ENCODE data around the gene BCKDK. TPM values are rescaled to one million over a fixed set of nuclear protein-coding genes. Genes with fewer than 3 reads are reported as not detected.

Gene BCKDK
- total and polyA plus RNA-seq, 2 of the 8 experiments (the other 6 are each of a cell fraction or from before 2014, with no cell fraction given): 49.6 to 77.1 TPM

DNA sequence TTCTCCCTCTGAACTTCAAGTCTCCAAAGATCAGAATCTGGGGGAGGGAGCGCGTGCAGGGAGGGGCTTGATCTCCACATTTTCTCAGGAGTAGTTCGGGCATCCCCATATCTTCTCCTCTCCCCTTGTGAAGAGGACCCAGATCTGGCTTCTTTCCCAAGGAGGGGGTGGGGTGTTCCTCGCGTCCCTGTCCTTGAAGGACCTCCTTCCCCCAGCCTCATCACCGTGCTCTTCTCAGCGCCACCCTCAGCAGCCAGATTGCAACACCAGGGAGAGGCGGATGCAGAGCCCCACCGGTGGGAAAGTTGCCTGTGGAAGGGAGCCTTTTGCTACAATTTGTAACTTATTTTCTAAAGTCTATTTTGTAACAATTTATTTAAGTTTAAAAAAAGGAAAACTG is 25.1 kb upstream of the BCKDK start:
- WGBS, 2 experiments (ENCODE audit: extremely low coverage in 1 of 2, insufficient coverage in 1 of 2, insufficient read length in 1 of 2, insufficient replicate concordance in 2 of 2, low coverage in 1 of 2, low lambda C conversion rate in 2 of 2, missing lambda C conversion rate in 1 of 2): 93% methylated on average over 9 of the region's 9 CpGs; no CpG with 5 or more reads in 1 of the 2 experiments
- Histone ChIP-seq H3K4me1 (replicated peaks in 1 of 4; ENCODE audit: control insufficient read depth in 3 of 4, insufficient read depth in 4 of 4, low read length in 3 of 4) (no peaks in the 10 kb centered on the region), H4K91ac (replicated peaks; ENCODE audit: insufficient read length, low read length) (no peak overlapping the region), H3K9ac (replicated peaks in 1 of 4; ENCODE audit: extremely low read depth in 1 of 4, low read depth in 3 of 4, low read length in 3 of 4) (no peak overlapping the region), H3K4ac (replicated peaks; ENCODE audit: insufficient read length, low read depth, low read length) (no peak overlapping the region), H4K20me1 (replicated peaks in 1 of 2; ENCODE audit: control insufficient read depth in 1 of 2, insufficient read depth in 2 of 2, low read length in 2 of 2) (peaks cover 7 to 26% of the 10 kb centered on the region in 2 experiments), H4K8ac (ENCODE audit: extremely low read depth, insufficient read depth, low read length) (no peak overlapping the region; the same call in 1 of the 2 replicates), H3K56ac (replicated peaks; ENCODE audit: insufficient read length, low read depth, low read length) (no peak overlapping the region), H3K4me3 (ENCODE audit: extremely low read depth in 1 of 4, insufficient read depth in 2 of 4, low read depth in 3 of 4, low read length in 4 of 4) (no peak overlapping the region), H3K18ac (ENCODE audit: extremely low read depth, low read length) (no peak overlapping the region), H3K23me2 (ENCODE audit: low read depth, low read length) (no peaks in the 10 kb centered on the region), H2AFZ (ENCODE audit: low read length) (no peak overlapping the region), H2BK120ac (replicated peaks; ENCODE audit: low read depth, low read length) (no peak overlapping the region), H3K4me2 (ENCODE audit: insufficient read depth in 1 of 2, low read depth in 2 of 2, low read length in 2 of 2) (no peak overlapping the region), H3K9me3 (ENCODE audit: insufficient read depth in 2 of 2, low read depth in 1 of 2, low read length in 1 of 2) (no peaks in the 10 kb centered on the region), H3K36me3 (ENCODE audit: control insufficient read depth in 2 of 4, insufficient read depth in 4 of 4, low read length in 3 of 4) (peaks cover 0 to 32% (median 16%) of the 10 kb centered on the region in 4 experiments; a peak in 6 of 8 replicates), H2BK5ac (ENCODE audit: low read depth, low read length) (no peak overlapping the region), H2BK12ac (ENCODE audit: low read depth, low read length) (no peak overlapping the region), H3K27me3 (replicated peaks in 1 of 4; ENCODE audit: control insufficient read depth in 3 of 4, extremely low read depth in 1 of 4, insufficient read depth in 3 of 4, low read length in 3 of 4) (no peaks in the 10 kb centered on the region), H3K79me2 (ENCODE audit: control insufficient read depth in 1 of 2, insufficient read depth in 2 of 2, low read length in 2 of 2) (peaks cover 0 to 9% of the 10 kb centered on the region in 2 experiments; a peak in 1 of 4 replicates), H4K5ac (ENCODE audit: insufficient read length, low read depth, low read length) (no peak overlapping the region), H3K27ac (ENCODE audit: low read depth, low read length) (no peak overlapping the region), H3K79me1 (ENCODE audit: low read depth, low read length) (peaks cover 6% of the 10 kb centered on the region), H2BK20ac (ENCODE audit: low read length) (no peak overlapping the region), H2BK15ac (ENCODE audit: low read length) (no peak overlapping the region), H2AK5ac (ENCODE audit: low read depth, low read length) (no peak overlapping the region), H3K23ac (ENCODE audit: insufficient read length) (no peak overlapping the region), H3K14ac (ENCODE audit: insufficient read length) (no peak overlapping the region)
- POLR2A ChIA-PET (ENCODE audit: partially characterized antibody): interaction anchor here (1.0 to 4.7 kb wide), 4 partner anchors 9 to 13 kb away, joined by 3 to 34 read pairs (median 6); partner anchors contain the start of genes ZNF646 and ZNF668
- FAIRE-seq (no peak), DNase-seq (ENCODE audit: low read depth in 1 of 2, low spot score in 2 of 2) (no peak)
- CTCF ChIA-PET (ENCODE audit: partially characterized antibody): interaction anchor here (1.0 kb wide), 1 partner anchor 16 kb away, joined by 3 read pairs; no protein-coding TSS in a partner anchor
- TF ChIP-seq NRF1 (IDR thresholded peaks at IDR 0.05; ENCODE audit: low read depth, low read length) (no peak), BACH1 (IDR thresholded peaks at IDR 0.05; ENCODE audit: low read length) (no peak), TAF7 (optimal IDR thresholded peaks at IDR 0.05; ENCODE audit: borderline replicate concordance, low read depth, low read length) (no peak), HDAC2 (IDR thresholded peaks at IDR 0.05; ENCODE audit: borderline replicate concordance in 1 of 2, low read depth in 2 of 2, low read length in 2 of 2) (no peak), POLR2AphosphoS5 (IDR thresholded peaks at IDR 0.05; ENCODE audit: low read depth, low read length) (no peak), GTF2F1 (IDR thresholded peaks at IDR 0.05; ENCODE audit: borderline replicate concordance, low read depth, low read length) (no peak), CTBP2 (IDR thresholded peaks at IDR 0.05; ENCODE audit: borderline replicate concordance, insufficient read depth, insufficient read length, low read length) (no peak), POLR2A (IDR thresholded peaks at IDR 0.05; ENCODE audit: control extremely low read depth in 1 of 2, low read depth in 2 of 2, low read length in 2 of 2) (no peak), TBP (IDR thresholded peaks at IDR 0.05; ENCODE audit: low read depth, low read length) (no peak), EZH2 (IDR thresholded peaks at IDR 0.05; ENCODE audit: low read depth, low read length, severe bottlenecking) (no peak), KDM4A (IDR thresholded peaks at IDR 0.05; ENCODE audit: low read depth, low read length, severe bottlenecking) (no peak), TEAD4 (IDR thresholded peaks at IDR 0.05; ENCODE audit: low read depth, low read length) (no peak), BCL11A (IDR thresholded peaks at IDR 0.05; ENCODE audit: low read depth in 2 of 2, low read length in 2 of 2) (no peak)
- TF ChIP-seq, protein P1, sequence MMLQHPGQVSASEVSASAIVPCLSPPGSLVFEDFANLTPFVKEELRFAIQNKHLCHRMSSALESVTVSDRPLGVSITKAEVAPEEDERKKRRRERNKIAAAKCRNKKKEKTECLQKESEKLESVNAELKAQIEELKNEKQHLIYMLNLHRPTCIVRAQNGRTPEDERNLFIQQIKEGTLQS (IDR thresholded peaks at IDR 0.05; ENCODE audit: insufficient read depth, low read depth, low read length): no peak
